Kidney glomerular epithelial cell (primary cell): ENCODE results near the gene CCDC149.
"Not testable (repeated sequence)": the region's sequence is repeated elsewhere in the genome, so short reads cannot be mapped to it uniquely, and the experiment has no call there.

Experiments
- DNase-seq: peaks from one replicate; lab custom pipeline; 2025; lab: John Stamatoyannopoulos, UW

The CCDC149 gene

DNA sequence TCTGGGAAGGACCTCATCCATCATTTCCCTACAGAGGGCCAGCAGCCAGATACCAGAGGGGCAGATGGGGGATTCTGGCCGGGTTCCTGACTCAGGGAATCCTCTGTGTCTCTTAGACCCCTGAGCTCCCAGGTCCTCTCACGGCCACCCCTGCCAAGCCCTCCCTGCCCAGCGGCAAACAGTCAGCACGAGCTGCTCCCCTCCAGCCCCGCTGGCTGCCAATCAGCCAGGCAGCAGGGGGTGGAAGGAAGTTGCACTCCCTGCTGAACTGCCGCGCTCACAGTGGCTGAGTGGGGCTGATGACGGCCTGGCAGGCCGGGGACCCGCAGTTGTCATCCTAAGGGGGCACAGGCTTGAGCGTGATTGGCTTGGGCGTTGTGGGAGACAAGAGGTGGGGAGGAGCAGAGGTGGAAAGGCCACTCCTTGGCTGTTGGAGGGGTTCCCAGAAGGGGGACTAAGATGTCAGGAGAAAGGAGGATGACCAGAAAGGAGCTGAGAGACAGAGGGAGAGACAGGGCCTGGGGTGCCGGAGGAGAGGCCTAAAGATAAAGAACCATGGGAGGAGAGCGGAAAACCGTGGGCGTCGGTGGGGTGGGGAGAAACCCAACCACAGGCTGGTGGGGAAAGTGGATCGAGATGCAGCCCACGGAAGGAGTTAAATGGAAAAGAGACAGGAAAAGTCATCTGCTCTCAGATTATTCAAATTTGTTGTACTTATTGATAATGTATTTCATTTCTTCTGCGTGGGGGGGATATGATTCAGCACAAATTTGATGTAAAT is 4.4 kb upstream of the CCDC149 start:
- DNase-seq, result no peak

DNA sequence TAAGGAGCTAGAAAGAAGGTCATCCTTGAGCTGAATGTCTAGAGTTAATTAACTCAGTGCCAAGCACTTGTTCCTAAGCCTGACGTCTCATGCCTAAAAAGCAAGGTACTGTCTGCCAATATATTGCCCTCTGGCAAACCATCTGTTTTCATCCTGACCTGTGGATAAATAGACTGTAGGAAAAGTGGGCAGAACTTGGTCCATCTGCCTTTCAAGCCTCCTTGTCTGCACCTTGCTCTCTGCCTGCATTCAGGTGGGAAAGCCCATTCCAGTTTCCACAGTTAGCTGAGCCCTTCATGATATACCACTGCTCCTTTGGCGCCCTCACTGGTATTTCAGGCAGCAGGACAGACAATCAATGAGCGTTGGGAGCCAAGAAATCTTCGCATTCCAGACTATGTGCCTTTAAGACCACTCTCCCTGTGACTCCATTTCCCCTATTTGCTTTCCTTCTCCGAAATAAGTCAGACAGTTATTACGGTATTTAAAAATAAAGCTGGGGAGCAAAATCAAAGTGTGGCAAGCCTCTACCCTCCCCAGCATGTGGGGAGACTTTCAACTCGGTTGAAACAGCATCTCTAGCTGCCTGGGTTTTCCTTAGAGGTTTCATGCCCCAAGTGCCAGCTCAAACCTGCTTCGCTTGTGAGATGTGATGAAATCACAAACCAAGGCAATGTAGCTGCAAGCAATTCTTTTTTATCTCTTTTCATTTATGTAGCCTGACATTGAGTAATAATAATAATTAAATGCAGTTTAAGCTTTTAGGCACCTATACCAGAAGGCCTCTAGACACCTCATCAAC is 2.5 kb upstream of the CCDC149 start:
- peak; percentile 40 for DNase-seq

GRCh38 chr4:24914460-24914859 is 1.6 kb upstream of the CCDC149 start:
- no peak for DNase-seq

GRCh38 chr4:24913119-24913485 is 260 bp upstream of the CCDC149 start:
- no peak for DNase-seq

GRCh38 chr4:24910499-24910898 is 2.3 kb downstream of the CCDC149 start:
- no peak for DNase-seq

DNA sequence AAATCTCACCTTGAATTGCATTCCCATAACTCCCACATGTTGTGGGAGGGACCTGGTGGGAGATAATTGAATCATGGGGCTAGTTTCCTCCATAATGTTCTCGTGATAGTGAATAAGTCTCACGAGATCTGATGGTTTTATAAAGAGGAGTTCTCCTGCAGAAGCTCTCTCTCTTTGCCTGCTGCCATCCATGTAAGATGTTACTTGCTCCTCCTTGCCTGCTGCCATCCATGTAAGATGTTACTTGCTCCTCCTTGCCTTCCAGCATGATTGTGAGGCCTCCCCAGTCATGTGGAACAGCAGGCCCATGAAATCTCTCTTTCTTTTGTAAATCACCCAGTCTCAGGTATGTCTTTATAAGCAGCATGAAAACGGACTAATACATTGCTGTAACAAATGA is 3.2 kb downstream of the CCDC149 start:
- not testable (repeated sequence) for DNase-seq

DNA sequence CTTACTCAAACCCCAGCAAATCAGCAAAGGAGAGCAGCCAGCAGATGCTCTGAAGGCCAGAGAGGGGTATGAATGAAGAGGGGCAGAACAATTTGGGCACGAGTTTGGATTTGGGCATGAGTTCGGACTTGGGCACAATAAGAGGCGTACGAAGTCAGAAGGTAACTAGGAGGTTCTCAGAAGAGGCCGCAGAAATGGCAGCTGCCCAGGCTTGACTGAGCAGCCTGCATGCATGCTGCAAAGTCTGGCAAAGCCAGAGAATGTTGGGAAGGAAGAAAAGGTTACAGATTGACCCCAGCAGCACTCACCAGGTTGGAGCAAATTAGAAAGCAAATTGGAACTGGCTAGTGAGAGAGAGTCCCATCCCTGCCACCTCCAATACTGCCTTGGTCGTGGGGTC is 15.2 kb downstream of the CCDC149 start:
- DNase-seq, result no peak

- DNase-seq, result no peak
These were observed 15.9 kb downstream of the CCDC149 start for GRCh38 chr4:24896977-24897376.

DNA sequence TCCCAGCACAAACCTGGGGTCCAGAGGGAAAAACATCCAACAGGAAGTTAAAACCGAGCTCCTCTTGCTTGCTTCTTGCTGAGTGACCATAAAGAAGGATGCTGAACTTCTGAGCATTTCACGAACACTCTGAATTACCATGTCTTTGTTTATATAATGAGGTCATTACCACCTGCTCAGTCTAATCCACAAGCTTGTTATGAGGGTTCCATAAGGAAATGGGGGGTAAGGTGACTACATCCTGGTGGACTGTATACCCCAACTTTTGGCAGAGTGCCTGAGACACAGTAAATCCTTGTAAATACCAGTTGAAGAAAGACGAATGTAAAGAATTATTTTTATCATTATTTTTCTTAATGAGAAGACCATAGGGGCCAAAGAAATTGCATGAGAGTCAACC is 16.8 kb downstream of the CCDC149 start:
- no peak for DNase-seq

- no peak for DNase-seq
These were observed 17.4 kb downstream of the CCDC149 start for GRCh38 chr4:24895461-24895860.

DNA sequence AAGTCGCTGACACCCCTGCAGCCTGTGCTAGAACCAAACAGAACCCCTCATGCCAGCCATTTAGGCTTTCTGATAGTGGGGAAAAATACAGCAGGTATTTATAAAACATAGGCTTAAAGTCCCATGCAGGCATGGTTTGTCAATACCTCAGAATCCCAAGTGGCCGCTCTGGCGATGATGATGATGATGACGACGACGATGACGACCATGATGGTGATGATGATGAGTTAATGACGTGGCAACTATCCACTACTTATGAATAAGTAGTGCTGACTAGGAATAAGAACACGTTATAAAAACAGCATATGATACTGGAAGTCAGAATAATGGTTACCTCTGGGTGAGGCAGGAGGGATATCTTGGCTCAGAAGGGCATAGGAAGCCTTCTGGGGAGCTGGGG is 18.0 kb downstream of the CCDC149 start:
- no peak for DNase-seq

- no peak for DNase-seq
These were observed 18.6 kb downstream of the CCDC149 start for GRCh38 chr4:24894243-24894642.

- DNase-seq, result no peak
These were observed 20.1 kb downstream of the CCDC149 start for GRCh38 chr4:24892778-24893177.

DNA sequence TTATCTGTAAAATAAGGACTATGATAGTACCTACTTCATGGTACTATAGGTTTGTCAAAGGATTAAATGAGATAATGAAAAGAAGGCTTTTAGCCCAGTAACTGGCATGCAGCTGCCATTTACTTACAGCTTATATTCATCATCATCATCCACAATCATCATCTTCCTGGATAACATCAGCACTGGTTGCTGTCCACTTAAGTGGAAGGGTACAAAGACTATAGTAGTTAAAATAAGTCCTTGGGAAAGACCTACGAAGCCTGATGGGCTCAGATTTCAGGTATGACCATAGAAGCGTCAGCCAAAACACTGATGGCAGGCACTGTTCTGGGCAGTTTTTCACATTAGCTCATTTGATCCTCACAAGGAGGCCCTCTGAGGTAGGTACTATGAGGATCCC is 20.6 kb downstream of the CCDC149 start:
- no peak for DNase-seq

DNA sequence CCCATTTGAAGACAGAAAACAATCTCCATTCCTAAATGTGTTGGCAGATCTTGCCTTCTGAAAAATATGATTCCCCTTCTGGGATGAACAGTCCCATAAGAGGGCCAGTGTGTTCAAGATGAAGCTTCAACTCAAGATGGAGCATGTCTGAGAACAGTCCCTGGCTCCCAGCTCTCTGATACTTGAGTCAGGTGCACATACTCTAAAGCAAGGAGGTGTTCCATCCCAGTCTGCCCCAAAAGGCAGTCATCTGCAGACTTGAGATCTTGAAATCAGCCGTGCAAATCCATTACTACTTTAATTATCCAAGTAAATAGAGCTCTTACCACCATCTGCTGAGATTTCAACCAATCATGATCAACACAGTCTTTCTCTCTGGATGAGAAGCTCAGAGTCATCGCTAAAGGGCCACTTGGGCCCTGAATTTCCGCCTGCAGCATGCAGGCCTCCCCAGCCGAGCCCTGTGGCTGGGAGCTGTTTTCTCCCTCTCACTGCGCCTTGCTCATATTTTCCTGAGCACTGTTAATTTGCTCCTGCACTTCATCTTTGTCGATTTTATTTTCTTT is 22.2 kb downstream of the CCDC149 start:
- DNase-seq, result no peak

GRCh38 chr4:24889991-24890390 is 22.9 kb downstream of the CCDC149 start:
- DNase-seq, result no peak

DNA sequence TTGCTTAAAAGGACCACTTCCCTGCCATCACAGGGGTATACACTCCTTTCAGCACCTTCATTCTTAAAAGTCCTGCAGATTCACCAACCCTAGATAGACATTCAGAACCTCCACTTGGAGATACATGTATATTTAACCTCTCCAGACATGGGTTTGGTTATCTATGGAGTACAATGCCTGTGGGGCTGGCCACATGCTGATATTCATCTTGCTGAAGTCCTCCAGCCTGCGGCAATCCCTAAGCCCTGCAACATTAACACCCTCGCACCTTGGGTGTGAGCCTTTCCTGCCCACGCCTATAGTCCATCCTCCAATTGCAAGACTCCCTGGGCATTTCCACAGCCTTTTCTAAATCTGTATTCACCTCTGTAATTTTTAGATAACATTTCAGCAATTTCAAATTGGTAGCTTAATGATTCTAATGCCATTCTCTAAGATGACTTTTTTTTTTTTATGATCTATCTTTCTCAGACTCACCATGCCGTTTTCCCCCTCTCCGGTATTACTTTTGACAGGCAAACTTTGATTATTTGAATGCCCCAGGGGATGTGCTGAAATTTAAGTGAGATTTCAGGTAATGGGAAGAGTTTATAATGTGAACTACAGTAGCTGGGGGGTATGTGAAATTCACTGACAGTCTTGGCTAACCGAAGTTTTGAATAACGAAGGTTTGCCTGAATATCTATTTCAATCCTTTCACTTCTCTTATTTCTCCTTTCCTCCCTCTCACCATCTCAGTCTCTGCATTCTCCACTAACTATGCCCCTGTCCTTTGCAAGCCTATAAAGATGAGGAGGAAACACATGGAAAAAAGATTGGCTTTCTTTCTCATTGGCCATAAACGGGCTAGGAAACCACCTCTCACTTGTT is 24.1 kb downstream of the CCDC149 start:
- no peak for DNase-seq

GRCh38 chr4:24887881-24888430 is 24.9 kb downstream of the CCDC149 start:
- no peak for DNase-seq

DNA sequence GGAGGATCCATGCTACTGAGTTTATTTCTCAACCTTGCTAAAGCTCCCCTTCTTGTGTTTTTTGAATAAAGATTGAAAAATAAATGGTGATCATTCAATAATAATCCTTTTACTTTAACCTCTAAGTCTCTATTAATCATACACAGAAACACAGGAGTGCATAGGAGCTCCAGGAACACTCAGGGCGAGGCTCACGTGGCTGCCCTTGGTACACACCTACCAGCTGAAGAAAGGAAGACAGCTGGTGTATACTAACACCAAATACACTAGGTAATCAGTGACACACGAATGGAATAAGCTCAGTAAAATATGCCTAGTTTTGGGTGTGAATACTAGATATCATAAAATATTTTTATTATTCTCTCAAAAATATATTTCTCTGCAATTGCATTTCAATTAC is 26.2 kb downstream of the CCDC149 start:
- no peak for DNase-seq

DNA sequence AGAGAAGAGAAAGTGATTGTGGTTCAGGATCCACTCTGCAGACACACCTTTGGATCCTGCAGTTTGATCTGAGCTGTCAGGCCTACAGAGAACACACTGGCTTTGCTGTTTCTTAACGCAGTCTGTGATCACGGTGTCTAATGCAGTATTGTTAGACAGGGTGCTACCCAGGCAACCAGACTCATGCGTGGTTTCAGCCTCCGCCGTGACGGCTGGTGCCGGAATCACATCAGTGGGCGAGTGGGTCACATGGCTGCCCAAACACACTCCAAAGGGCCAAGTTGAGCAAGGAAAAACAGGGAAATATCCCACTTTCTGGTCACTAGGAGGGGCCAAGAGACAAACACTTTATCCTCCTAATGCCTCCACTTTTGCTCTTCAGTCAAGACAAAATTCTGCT is 27.5 kb downstream of the CCDC149 start:
- DNase-seq, result no peak

DNA sequence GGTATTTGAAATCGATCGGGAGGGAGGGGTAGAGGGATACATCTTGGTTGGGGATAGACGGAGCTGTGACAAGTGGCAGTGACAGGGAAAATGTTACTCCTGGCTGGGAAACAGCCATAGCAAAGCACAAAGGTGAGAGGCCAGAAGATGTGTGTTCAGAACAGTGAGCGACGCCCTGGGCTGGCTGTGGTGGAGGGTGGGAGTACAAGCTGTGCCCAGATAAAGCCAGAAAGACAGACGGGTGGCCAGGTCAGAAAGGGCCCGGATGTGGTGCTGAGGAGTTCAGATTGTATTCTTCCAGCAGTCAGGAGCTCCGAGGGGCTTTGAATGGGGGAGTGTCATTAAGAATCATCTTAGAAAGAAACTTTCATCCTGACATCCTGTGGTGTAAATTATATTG is 27.9 kb downstream of the CCDC149 start:
- DNase-seq, result no peak
